8988T (cell line): ENCODE results near the gene METTL1.
"Not testable (repeated sequence)": the region's sequence is repeated elsewhere in the genome, so short reads cannot be mapped to it uniquely, and the experiment has no call there.

Experiments used
- DNase-seq: peaks from one replicate; pipeline ENCODE4 v3.0.0; 2011

Gene METTL1

GRCh38 chr12:57771873-57772428 lies at the start of gene METTL1:
TSS of gene METTL1 (minus strand) at chr12:57772105. CDS start at chr12:57772083, 22 bp downstream.
- DNase-seq = peak; percentile 85

GRCh38 chr12:57821015-57821414 lies 49.1 kb upstream of the METTL1 start:
- DNase-seq = not testable (repeated sequence)

GRCh38 chr12:57820119-57820518 lies 48.2 kb upstream of the METTL1 start:
- not testable (repeated sequence) for DNase-seq

GRCh38 chr12:57817990-57818331 lies 46.1 kb upstream of the METTL1 start:
- not testable (repeated sequence) for DNase-seq

- no peak for DNase-seq
Measured at GRCh38 chr12:57817261-57817989, 45.5 kb upstream of the METTL1 start.

- DNase-seq = no peak
Measured at GRCh38 chr12:57816855-57817151, 44.9 kb upstream of the METTL1 start.

GRCh38 chr12:57816001-57816854 lies 44.3 kb upstream of the METTL1 start:
- DNase-seq = no peak

- no peak for DNase-seq
Measured at GRCh38 chr12:57815177-57816000, 43.5 kb upstream of the METTL1 start.

GRCh38 chr12:57813971-57814772 lies 42.3 kb upstream of the METTL1 start:
- no peak for DNase-seq

- no peak for DNase-seq
Measured at GRCh38 chr12:57813111-57813970, 41.4 kb upstream of the METTL1 start.

- DNase-seq = no peak
Measured at GRCh38 chr12:57811028-57811755, 39.3 kb upstream of the METTL1 start.

- no peak for DNase-seq
Measured at GRCh38 chr12:57810450-57810849, 38.5 kb upstream of the METTL1 start.

GRCh38 chr12:57809425-57809824 lies 37.5 kb upstream of the METTL1 start:
- no peak for DNase-seq

- DNase-seq = no peak
Measured at GRCh38 chr12:57808351-57808750, 36.4 kb upstream of the METTL1 start.

GRCh38 chr12:57807285-57807684 lies 35.4 kb upstream of the METTL1 start:
- no peak for DNase-seq

- no peak for DNase-seq
Measured at GRCh38 chr12:57806677-57807076, 34.8 kb upstream of the METTL1 start.

- DNase-seq = no peak
Measured at GRCh38 chr12:57803319-57803893, 31.5 kb upstream of the METTL1 start.

- no peak for DNase-seq
Measured at GRCh38 chr12:57802607-57803006, 30.7 kb upstream of the METTL1 start.

GRCh38 chr12:57800965-57801364 lies 29.1 kb upstream of the METTL1 start:
- DNase-seq = no peak

GRCh38 chr12:57797933-57798332 lies 26.0 kb upstream of the METTL1 start:
- DNase-seq = no peak
